Transverse colon (tissue), 4 donors: ENCODE data around the gene TNFRSF1B.

Experiments
- CTCF ChIP-seq, 5 experiments: fragments of 200-600 bp in 3 of 5; fragments of 450-650 bp in 2 of 5; sonication (generic) in 3 of 5; IDR thresholded peaks; 1 replicate in 2 of 5; 2 replicates in 3 of 5; pipeline ENCODE4 v1.5.1; 2016 to 2017; ENCODE audit warnings: antibody characterized with exemption in 5 of 5, inconsistent platforms in 3 of 5, mild to moderate bottlenecking in 2 of 5, moderate library complexity in 1 of 5
- EP300 ChIP-seq: sonication (generic); formaldehyde crosslinking; IDR thresholded peaks from one replicate; pipeline ENCODE4 v1.6.1; 2017; ENCODE audit warnings: antibody characterized with exemption, low read depth
- POLR2A ChIP-seq: fragments of 450-650 bp; IDR thresholded peaks from one replicate; pipeline ENCODE4 v1.6.1; 2016; ENCODE audit warnings: antibody characterized with exemption, mild to moderate bottlenecking, moderate library complexity
- POLR2AphosphoS5 ChIP-seq, 3 donors: sonication (generic); formaldehyde crosslinking; IDR thresholded peaks; one replicate each; pipeline ENCODE4 v1.6.1; 2016; ENCODE audit warnings: antibody characterized with exemption in 3 of 3

DNA sequence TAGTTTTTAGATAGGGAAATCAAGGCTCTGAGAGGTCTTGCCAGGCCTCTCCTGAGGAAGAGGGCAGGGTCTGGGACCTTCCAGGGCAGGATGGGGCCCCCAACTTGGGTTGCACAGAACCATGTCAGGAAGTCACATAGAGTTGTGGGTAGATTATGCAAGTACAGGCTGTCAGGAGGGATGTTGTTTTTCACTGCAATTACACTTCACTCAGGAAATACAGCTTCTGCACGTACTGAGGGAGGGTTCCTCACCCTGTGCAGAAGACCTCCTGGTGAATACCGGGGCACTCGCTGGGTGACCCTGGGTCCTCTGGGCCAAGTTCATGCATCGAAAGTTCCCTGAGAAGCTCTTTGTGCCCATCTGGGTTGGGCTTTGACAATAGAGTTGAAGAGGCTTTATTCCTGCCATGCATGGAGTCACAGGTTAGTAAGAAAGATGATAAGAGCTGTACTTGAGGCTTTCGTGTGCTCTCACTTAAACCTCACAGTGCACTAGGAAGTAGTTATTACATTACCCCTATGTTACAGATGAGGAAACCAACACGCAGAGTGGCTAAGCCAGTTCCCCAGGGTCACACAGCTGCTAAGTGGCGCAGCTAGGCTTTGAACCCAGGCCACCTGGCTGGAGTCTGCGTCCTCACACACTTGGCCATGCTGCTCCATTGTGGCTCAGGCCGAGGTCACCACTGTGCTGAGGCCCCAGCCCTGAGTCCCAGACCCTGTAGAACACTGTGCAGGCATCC, 16.2 kb upstream of the TNFRSF1B start:
- TF ChIP-seq CTCF (IDR thresholded peaks at IDR 0.05) (no peak), EP300 (no peak), POLR2AphosphoS5 (IDR thresholded peaks at IDR 0.05) (peak in 1 of 3 donors; percentile 7), POLR2A (no peak)
